Ishikawa (cell line): Measurements from ENCODE around the gene GRK1.
A peak's percentile ranks its signal among the peaks of the same experiment; 100 is the strongest.

ENCODE experiments used
- CEBPB ChIP-seq: IDR thresholded peaks from 2 replicates; pipeline ENCODE4 v1.6.1; 2012
- CREB1 ChIP-seq: IDR thresholded peaks from 2 replicates; pipeline ENCODE4 v1.6.1; 2012; ENCODE audit warnings: low read depth
- EGR1 ChIP-seq: IDR thresholded peaks from 2 replicates; pipeline ENCODE4 v1.6.1; 2012
- EP300 ChIP-seq: IDR thresholded peaks from 2 replicates; pipeline ENCODE4 v1.6.1; 2012; ENCODE audit warnings: borderline replicate concordance
- FOXM1 ChIP-seq: IDR thresholded peaks from 2 replicates; pipeline ENCODE4 v1.6.1; 2012; ENCODE audit warnings: low read depth, borderline replicate concordance
- NFIC ChIP-seq: IDR thresholded peaks from 2 replicates; pipeline ENCODE4 v1.6.1; 2012
- RAD21 ChIP-seq: IDR thresholded peaks from 2 replicates; pipeline ENCODE4 v1.6.1; 2012; ENCODE audit warnings: low read depth
- TAF1 ChIP-seq: IDR thresholded peaks from 2 replicates; pipeline ENCODE4 v1.6.1; 2012; ENCODE audit warnings: low read depth, mild to moderate bottlenecking
- TCF12 ChIP-seq: IDR thresholded peaks from 2 replicates; pipeline ENCODE4 v1.6.1; 2012; ENCODE audit warnings: low read depth
- TEAD4 ChIP-seq: IDR thresholded peaks from 2 replicates; pipeline ENCODE4 v1.6.1; 2012
- USF1 ChIP-seq: IDR thresholded peaks from 2 replicates; pipeline ENCODE4 v1.6.1; 2012
- YY1 ChIP-seq: IDR thresholded peaks from 2 replicates; pipeline ENCODE4 v1.6.1; 2012; ENCODE audit warnings: low read depth
- ZBTB7A ChIP-seq: IDR thresholded peaks from 2 replicates; pipeline ENCODE4 v1.6.1; 2012; ENCODE audit warnings: low read depth
- TF ChIP-seq, protein P1 (sequence below): IDR thresholded peaks from 2 replicates; pipeline ENCODE4 v1.6.1; 2012; ENCODE audit warnings: low read depth, mild to moderate bottlenecking
- TF ChIP-seq, protein P2 (sequence below): IDR thresholded peaks from 2 replicates; pipeline ENCODE4 v1.6.1; 2012

The GRK1 gene

GRCh38 chr13:113774177-113775107 is 107.4 kb downstream of the GRK1 start:
- TF ChIP-seq EP300 (no peak), TAF1 (no peak), YY1 (no peak), FOXM1 (no peak), EGR1 (no peak), NFIC (no peak), CEBPB (no peak), TCF12 (no peak), CREB1 (no peak), TEAD4 (no peak), RAD21 (no peak), USF1 (no peak), ZBTB7A (no peak)
- TF ChIP-seq, protein P1, sequence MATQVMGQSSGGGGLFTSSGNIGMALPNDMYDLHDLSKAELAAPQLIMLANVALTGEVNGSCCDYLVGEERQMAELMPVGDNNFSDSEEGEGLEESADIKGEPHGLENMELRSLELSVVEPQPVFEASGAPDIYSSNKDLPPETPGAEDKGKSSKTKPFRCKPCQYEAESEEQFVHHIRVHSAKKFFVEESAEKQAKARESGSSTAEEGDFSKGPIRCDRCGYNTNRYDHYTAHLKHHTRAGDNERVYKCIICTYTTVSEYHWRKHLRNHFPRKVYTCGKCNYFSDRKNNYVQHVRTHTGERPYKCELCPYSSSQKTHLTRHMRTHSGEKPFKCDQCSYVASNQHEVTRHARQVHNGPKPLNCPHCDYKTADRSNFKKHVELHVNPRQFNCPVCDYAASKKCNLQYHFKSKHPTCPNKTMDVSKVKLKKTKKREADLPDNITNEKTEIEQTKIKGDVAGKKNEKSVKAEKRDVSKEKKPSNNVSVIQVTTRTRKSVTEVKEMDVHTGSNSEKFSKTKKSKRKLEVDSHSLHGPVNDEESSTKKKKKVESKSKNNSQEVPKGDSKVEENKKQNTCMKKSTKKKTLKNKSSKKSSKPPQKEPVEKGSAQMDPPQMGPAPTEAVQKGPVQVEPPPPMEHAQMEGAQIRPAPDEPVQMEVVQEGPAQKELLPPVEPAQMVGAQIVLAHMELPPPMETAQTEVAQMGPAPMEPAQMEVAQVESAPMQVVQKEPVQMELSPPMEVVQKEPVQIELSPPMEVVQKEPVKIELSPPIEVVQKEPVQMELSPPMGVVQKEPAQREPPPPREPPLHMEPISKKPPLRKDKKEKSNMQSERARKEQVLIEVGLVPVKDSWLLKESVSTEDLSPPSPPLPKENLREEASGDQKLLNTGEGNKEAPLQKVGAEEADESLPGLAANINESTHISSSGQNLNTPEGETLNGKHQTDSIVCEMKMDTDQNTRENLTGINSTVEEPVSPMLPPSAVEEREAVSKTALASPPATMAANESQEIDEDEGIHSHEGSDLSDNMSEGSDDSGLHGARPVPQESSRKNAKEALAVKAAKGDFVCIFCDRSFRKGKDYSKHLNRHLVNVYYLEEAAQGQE, result no peak
- TF ChIP-seq, protein P2, sequence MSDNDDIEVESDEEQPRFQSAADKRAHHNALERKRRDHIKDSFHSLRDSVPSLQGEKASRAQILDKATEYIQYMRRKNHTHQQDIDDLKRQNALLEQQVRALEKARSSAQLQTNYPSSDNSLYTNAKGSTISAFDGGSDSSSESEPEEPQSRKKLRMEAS, result no peak

DNA sequence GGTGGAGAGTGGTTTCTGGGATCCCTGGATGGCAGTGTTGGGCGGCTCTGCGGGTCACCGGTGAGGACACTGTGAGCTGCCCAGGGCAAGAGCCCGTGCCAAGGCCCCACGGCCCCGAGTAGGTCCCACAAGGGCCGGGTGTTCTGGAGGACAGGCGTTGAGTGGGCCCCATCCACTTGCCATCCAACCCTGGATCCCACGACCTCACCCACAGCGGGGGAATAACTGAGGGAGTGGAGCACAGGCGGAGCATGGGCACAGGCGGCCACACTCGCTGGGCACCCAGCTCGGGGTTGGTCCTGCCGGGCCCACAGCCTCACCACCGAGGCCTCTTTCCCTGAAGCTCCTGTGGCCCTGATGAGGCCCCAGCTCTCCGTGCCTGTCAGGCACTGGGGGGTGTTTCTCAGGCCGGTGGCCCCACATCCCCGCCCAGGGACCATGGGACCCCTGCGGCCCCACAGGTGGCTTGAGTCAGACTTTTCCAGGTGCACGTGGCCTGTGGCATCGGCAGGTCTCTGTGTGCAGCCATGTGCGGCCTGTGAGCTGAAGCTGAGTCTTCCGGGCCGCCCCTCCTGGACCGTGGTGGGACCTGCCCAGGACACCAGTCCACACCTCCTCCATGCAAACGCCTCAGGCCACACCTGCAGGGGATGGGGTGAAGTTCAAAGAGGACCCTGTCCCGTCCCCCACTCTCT is 108.6 kb downstream of the GRK1 start:
- TF ChIP-seq USF1 (no peak), CREB1 (no peak), TCF12 (no peak), TAF1 (no peak), TEAD4 (no peak), ZBTB7A (no peak), EP300 (no peak), EGR1 (no peak), NFIC (no peak), RAD21 (no peak), CEBPB (no peak), YY1 (no peak), FOXM1 (no peak)
- TF ChIP-seq, protein P2, result no peak
- TF ChIP-seq, protein P1, result no peak

GRCh38 chr13:113776231-113777125 is 109.5 kb downstream of the GRK1 start:
- peak; percentile 54 for TF ChIP-seq USF1
- TF ChIP-seq, protein P2, result no peak
